Esophagus (tissue), 2 donors: ENCODE results near the gene PMP22. TPM values are rescaled to one million over a fixed set of nuclear protein-coding genes. Genes with fewer than 3 reads are reported as not detected.

Source experiments
- H3K27ac ChIP-seq, 2 donors: one replicate each; pipeline ENCODE4 v1.5.1; 2013; ENCODE audit warnings: low read depth in 2 of 2, mild to moderate bottlenecking in 2 of 2, inconsistent platforms in 1 of 2, low read length in 1 of 2, moderate library complexity in 1 of 2
- H3K27me3 ChIP-seq, 2 donors: one replicate each; pipeline ENCODE4 v1.6.1; 2013; ENCODE audit warnings: low read length in 2 of 2, control low read depth in 1 of 2, mild to moderate bottlenecking in 1 of 2; ENCODE audit not compliant: insufficient read depth in 2 of 2, control insufficient read depth in 1 of 2
- H3K36me3 ChIP-seq, 2 donors: one replicate each; pipeline ENCODE4 v1.6.1; 2013; ENCODE audit warnings: low read length in 1 of 2; ENCODE audit not compliant: control insufficient read depth in 2 of 2, insufficient read depth in 2 of 2
- H3K4me1 ChIP-seq, 2 donors: one replicate each; pipeline ENCODE4 v1.6.1; 2013; ENCODE audit warnings: low read length in 1 of 2; ENCODE audit not compliant: control insufficient read depth in 2 of 2, insufficient read depth in 2 of 2
- H3K4me3 ChIP-seq, 2 donors: one replicate each; pipeline ENCODE4 v1.5.1; 2013; ENCODE audit warnings: low read length in 2 of 2, mild to moderate bottlenecking in 2 of 2, low read depth in 1 of 2, moderate library complexity in 1 of 2
- H3K9me3 ChIP-seq, 2 donors: one replicate each; pipeline ENCODE4 v1.6.1; 2013; ENCODE audit warnings: mild to moderate bottlenecking in 2 of 2, low read depth in 1 of 2, low read length in 1 of 2, moderate library complexity in 1 of 2; ENCODE audit not compliant: control insufficient read depth in 2 of 2, insufficient read depth in 1 of 2
- WGBS, 2 donors: extraction: QIAGEN DNeasy Blood & Tissue Kit; methylation state at CpG; one replicate each; pipeline ENCODE4 v1.1.7; 2013; 5-methylcytosine and 5-hydroxymethylcytosine counted together
- polyA plus RNA-seq, 2 donors: library from polyadenylated mRNA; stranded (reverse); fragments of 200-250 nt; gene quantifications; one replicate each; pipeline ENCODE4 v1.2.3, GENCODE V29; 2013
- donor health status: healthy with polysubstance abuse.
- donor health status: Bipolar disorder and iron deficiency.

The PMP22 gene
- polyA plus RNA-seq, 2 donors: 5.7 to 21.2 TPM

DNA sequence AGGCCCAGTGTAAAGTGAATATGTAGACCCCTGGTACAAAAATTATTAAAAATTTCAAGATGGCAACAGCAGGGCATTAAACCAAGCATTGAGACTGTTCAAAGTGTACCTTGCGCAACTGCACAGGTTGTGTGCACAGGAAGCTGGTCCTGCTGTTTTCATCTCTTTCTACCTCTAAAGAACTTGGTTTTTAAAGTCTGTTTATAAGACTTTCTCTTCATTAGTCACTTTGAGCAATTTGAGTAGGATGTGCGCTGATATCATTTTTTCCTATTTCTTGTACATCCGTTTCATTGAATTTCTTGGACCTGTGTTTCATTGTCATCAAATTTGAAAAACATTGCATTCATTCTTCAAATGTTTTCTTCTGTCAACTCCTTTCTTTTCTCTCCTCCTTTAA, 16.8 kb upstream of the PMP22 start:
- no peak overlapping the region for H3K4me3 ChIP-seq
- no peaks in the 10 kb centered on the region for H3K36me3 ChIP-seq
- H3K27me3 ChIP-seq: no peaks in the 10 kb centered on the region
- WGBS, 2 donors: 81 to 88% methylated on average over 3 of the region's 3 CpGs
- no peak overlapping the region for H3K27ac ChIP-seq
- no peaks in the 10 kb centered on the region for H3K9me3 ChIP-seq
- H3K4me1 ChIP-seq: no peaks in the 10 kb centered on the region

DNA sequence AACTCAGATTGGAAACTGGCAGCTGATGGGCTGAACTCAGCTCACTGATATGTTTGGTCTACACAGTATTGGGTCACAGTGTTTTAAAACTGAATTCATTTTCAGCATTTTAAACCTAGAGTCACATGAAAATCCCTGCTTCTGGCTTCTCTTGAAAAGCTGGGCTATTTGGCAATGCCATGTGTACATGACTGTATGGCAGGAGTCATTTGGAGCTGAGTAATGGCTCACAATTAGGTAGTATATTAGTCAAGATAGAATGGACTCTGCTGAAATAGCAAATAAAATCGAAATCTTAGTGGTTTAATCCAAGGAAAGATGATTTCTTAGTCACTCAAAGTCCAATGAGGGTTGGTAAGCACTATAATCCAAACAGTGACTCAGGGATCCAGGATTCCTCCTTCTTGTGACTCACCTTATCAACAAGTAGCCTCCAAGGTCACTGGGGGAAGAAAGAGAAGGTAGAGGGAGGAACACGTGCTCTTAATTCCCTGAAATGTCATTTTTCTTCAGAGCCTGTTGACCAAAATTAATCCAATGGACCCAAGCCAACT, 13.9 kb upstream of the PMP22 start:
- Histone ChIP-seq H3K36me3 (no peaks in the 10 kb centered on the region), H3K27me3 (no peaks in the 10 kb centered on the region), H3K4me3 (no peak overlapping the region), H3K27ac (no peak overlapping the region), H3K4me1 (no peaks in the 10 kb centered on the region), H3K9me3 (no peaks in the 10 kb centered on the region)
- 35 to 36% methylated on average over 2 of the region's 2 CpGs for WGBS, 2 donors

DNA sequence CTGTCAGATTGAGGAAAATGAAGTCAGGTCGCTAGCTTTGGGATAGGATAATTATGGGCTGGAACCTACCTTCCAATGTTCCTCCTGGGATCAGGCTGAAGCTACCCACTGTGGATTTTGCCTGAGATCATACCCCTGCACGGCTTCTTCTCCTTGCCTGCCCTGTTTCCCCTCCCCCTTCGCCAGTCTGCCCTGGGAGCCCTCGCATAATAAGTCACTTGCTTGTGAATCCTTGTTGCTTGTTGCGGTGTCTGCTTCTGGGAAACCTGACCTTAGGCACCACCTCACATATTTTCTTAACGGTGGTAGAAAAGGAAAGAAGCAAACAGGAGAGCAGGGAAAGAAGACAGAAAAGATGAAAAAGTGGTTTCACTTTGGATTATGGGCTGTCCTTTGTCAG, 13.3 kb upstream of the PMP22 start:
- Histone ChIP-seq H3K27me3 (no peaks in the 10 kb centered on the region), H3K9me3 (no peaks in the 10 kb centered on the region), H3K36me3 (no peaks in the 10 kb centered on the region), H3K27ac (no peak overlapping the region), H3K4me3 (no peak overlapping the region), H3K4me1 (no peaks in the 10 kb centered on the region)
- WGBS, 2 donors: 45 to 46% methylated on average over 6 of the region's 6 CpGs

DNA sequence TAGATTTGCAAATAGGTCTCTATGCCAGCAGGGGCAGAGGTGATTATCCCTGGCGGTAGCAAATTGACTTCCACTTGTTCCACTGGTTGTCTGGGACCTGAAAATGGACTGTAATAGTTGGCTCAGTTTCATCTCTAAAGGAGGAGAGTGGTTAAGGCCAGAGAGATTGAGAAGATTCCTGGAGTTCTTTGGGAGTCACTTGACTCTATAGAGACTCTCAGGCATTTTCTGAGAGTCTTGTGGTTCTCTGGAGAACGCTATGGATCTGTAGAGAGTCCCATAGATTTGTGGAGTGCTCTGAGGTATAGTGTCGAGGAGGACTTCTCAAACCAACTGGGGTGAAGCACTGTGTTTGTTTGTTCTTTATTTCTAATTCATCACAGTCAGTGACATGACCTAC, 8.9 kb upstream of the PMP22 start:
- H3K27ac ChIP-seq: no peak overlapping the region
- H3K4me3 ChIP-seq: no peak overlapping the region
- H3K4me1 ChIP-seq: no peaks in the 10 kb centered on the region
- H3K27me3 ChIP-seq: no peaks in the 10 kb centered on the region
- no peaks in the 10 kb centered on the region for H3K36me3 ChIP-seq
- WGBS, 2 donors: 82 to 90% methylated on average over 3 of the region's 3 CpGs
- H3K9me3 ChIP-seq: no peaks in the 10 kb centered on the region

DNA sequence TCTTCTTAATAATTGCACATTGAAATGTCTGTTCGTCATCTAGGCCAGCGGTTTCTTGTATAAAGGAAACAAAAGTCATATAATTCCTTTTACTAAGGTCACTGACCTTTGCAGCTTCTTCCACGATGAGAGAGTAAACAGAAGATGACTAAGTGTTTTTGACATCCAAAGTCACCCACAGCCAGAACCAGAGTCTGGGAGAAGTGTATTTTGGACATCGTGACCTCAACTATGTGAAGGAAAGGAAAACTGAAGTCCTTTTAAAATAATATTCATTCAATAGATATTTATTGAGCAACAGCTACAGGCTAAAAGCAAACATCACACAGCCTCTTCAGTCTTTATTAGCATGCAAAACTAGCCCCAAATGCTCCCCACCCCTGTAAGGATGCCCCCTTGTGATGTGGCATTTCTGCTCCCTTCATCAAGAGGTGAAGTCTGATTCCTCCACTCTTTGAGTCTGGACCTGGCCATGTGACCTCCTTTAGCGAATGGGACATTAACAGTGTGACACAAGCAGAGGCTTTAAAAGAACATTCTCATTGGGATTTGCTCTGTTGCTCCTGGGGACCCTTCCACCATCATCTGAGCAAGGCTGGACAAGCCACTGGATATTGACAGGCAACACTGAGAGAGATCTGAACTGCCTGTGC, 8.1 kb upstream of the PMP22 start:
- no peaks in the 10 kb centered on the region for H3K4me1 ChIP-seq
- no peak overlapping the region for H3K4me3 ChIP-seq
- peak overlapping the region; percentile 12 to 51 for H3K27ac ChIP-seq
- WGBS, 2 donors: 62% methylated on average over 5 of the region's 5 CpGs
- no peaks in the 10 kb centered on the region for H3K36me3 ChIP-seq
- H3K27me3 ChIP-seq: no peaks in the 10 kb centered on the region
- H3K9me3 ChIP-seq: no peaks in the 10 kb centered on the region

DNA sequence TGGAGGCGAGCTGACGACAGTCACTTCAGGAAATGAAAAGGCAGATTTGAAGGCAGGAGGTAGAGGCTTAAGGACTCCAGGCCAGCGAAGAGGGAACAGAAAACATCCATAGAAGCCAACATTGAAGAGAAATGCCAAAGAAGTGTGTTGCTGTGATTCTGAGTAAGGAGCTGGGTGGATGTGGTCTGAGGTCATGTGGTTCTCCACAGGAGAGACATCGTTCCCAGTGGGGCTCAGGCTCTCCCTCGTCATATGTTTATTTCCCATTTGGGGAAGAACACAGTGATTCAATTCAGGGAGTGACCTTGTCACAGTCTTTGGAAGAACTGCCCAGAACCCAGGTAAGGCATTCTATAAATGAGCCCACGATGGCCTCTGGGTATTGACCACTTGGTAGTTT, 6.6 kb upstream of the PMP22 start:
- no peak overlapping the region for H3K27ac ChIP-seq
- 86 to 90% methylated on average over 6 of the region's 6 CpGs for whole genome bisulfite sequencing, 2 donors
- no peaks in the 10 kb centered on the region for H3K4me1 ChIP-seq

DNA sequence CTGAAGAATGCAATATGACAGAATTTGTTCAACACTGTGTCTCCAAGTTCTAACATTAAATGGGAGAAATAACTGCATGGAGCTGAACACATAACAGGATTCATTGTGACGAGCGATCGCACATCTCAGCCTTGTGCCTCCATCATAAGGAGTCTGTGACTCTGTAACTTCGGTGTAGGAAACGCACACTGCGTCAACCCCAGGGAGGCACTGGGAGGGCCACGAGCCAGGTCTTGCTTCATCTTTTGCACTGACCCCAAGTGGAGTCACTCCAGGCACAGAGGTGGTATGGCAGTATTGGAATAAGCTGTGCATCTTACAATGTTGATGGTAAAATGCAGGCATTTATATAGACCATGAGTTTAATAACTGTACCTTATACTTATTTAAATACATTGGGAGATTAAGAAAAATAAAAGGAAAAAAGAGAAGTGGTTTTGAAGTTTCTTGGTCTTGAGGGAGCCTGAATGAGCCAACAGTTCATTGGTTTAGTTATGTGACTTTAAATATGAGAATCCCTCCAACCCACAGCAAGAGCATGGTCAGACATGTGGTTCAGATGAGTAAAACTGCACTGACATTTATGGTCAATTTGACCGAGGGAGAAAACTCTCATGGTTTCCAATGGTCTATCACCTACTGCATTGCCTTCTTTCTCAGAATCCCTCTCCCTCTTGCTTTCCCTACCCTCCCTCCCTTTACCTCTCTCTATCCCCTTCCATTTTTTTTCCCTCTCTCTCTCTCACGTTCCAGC, 5.7 kb upstream of the PMP22 start:
- Histone ChIP-seq H3K36me3 (no peaks in the 10 kb centered on the region), H3K9me3 (no peaks in the 10 kb centered on the region), H3K4me3 (no peak overlapping the region), H3K27me3 (no peaks in the 10 kb centered on the region), H3K4me1 (no peaks in the 10 kb centered on the region), H3K27ac (no peak overlapping the region)
- 88 to 89% methylated on average over 9 of the region's 9 CpGs for WGBS, 2 donors

More for the DNA sequence above, 6.6 kb upstream of the PMP22 start:
- no peaks in the 10 kb centered on the region for H3K27me3 ChIP-seq
- H3K4me3 ChIP-seq: no peak overlapping the region
- no peaks in the 10 kb centered on the region for H3K36me3 ChIP-seq
- H3K9me3 ChIP-seq: no peaks in the 10 kb centered on the region

DNA sequence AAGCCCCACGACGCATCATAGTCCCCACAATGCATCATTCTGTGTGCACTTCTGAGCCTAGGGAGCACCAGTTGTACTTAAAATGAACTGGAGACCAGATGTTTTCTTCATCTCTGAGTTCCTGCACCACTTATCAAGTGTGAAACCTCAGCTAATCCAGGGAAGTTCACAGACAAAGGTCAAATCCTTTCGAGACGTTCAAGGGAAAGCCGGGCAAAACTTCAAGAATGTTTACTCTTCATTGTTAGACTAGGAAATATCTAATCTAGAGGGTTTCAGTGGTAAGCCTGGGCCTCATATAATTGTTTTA, 4.6 kb upstream of the PMP22 start:
- Histone ChIP-seq H3K4me1 (no peaks in the 10 kb centered on the region), H3K9me3 (no peaks in the 10 kb centered on the region), H3K36me3 (no peaks in the 10 kb centered on the region), H3K27ac (no peak overlapping the region), H3K27me3 (no peaks in the 10 kb centered on the region), H3K4me3 (no peak overlapping the region)
- WGBS, 2 donors: 67 to 68% methylated on average over 5 of the region's 5 CpGs

DNA sequence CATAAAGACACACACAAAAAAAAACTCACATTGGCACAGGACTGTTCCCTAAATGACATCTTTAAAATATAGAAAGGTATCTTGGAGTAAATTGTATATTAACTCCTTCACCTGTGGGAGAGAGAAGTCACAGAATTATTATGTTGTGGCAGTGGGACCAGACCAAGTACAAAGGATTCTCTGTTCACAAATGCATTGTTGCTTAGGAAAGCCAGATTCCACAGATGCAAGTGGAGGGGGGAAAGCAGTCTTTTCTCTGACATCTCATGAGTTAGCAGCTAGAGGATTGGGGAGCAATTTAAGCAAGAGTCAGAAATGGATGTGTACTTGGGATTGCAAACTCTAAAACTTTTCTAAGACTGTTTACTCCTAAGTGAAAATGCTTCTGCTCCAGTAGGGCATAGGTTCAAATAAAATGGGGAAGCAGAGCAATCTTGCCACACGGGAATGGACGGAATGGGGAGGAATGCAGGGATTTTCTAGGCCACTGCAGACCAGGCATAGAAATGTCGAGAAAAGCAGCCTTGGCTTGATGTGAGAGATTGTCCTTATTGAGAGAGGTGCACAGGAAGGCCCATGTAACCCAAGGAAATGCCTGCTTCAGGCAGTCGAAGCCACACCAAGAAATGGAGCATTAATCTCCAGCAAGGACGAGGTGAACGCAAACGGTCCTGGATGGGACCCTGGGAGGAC, 4.1 kb upstream of the PMP22 start:
- no peaks in the 10 kb centered on the region for H3K9me3 ChIP-seq
- 68 to 69% methylated on average over 7 of the region's 7 CpGs for WGBS, 2 donors
- no peaks in the 10 kb centered on the region for H3K27me3 ChIP-seq
- H3K36me3 ChIP-seq: no peaks in the 10 kb centered on the region
- no peak overlapping the region for H3K4me3 ChIP-seq
- H3K27ac ChIP-seq: no peak overlapping the region
- no peaks in the 10 kb centered on the region for H3K4me1 ChIP-seq
